ENCODE measurements around the gene TMEM116.
"Not testable (repeated sequence)": the region's sequence is repeated elsewhere in the genome, so short reads cannot be mapped to it uniquely, and the experiment has no call there.

TMEM116 gene

DNA sequence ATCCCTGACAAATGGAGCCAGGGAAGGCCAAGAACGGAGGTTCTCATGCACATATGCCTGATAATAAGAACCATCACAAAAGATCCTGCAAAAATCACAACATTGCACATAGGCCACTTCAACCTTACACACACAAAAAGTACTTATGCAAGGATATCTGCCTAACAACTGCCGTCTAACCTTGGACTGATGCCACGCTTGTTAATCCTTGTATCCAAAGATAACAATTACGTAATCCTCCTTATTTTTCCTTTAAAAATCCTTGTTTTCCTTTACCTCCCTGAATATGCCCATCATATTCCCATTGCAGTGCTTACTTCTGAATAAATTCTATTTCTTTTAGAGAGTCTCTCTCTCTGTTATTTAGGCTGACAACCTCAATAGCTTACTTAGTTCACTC is 59.5 kb downstream of the TMEM116 start:
- no peaks in the 10 kb centered on the region for H3K9me2 ChIP-seq (ENCODE audit: low read depth, low read length)
- H3K36me3 ChIP-seq (ENCODE audit: insufficient read depth, low read length), result peaks cover 17% of the 10 kb centered on the region
- H3K9me3 ChIP-seq (ENCODE audit: low read length), result peaks cover 19% of the 10 kb centered on the region
- H3F3A ChIP-seq (ENCODE audit: insufficient read depth, low read length), result no peaks in the 10 kb centered on the region
- TF ChIP-seq, protein P1, sequence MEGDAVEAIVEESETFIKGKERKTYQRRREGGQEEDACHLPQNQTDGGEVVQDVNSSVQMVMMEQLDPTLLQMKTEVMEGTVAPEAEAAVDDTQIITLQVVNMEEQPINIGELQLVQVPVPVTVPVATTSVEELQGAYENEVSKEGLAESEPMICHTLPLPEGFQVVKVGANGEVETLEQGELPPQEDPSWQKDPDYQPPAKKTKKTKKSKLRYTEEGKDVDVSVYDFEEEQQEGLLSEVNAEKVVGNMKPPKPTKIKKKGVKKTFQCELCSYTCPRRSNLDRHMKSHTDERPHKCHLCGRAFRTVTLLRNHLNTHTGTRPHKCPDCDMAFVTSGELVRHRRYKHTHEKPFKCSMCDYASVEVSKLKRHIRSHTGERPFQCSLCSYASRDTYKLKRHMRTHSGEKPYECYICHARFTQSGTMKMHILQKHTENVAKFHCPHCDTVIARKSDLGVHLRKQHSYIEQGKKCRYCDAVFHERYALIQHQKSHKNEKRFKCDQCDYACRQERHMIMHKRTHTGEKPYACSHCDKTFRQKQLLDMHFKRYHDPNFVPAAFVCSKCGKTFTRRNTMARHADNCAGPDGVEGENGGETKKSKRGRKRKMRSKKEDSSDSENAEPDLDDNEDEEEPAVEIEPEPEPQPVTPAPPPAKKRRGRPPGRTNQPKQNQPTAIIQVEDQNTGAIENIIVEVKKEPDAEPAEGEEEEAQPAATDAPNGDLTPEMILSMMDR (IDR thresholded peaks at IDR 0.05; ENCODE audit: low read length), result no peak
- TF ChIP-seq EZH2 (IDR thresholded peaks at IDR 0.05; ENCODE audit: borderline replicate concordance, low read length), result no peak
- no peak overlapping the region for H2AFZ ChIP-seq (ENCODE audit: low read length)
- no peaks in the 10 kb centered on the region for H4K20me1 ChIP-seq (ENCODE audit: insufficient read depth, low read length)
- no peak overlapping the region for H3K9ac ChIP-seq (ENCODE audit: low read length)
- H3K4me2 ChIP-seq (ENCODE audit: low read length), result no peak overlapping the region
- H3K27ac ChIP-seq (ENCODE audit: low read depth, low read length, poor library complexity, severe bottlenecking), result no peak overlapping the region
- no peaks in the 10 kb centered on the region for H3K27me3 ChIP-seq (ENCODE audit: insufficient read depth, low read length)
- H3K79me2 ChIP-seq (ENCODE audit: insufficient read depth, low read length), result no peaks in the 10 kb centered on the region
- H3K4me3 ChIP-seq (ENCODE audit: low read depth, low read length, poor library complexity, severe bottlenecking), result no peak overlapping the region
- no peaks in the 10 kb centered on the region for H3K4me1 ChIP-seq (ENCODE audit: insufficient read depth, low read length, severe bottlenecking)

- peaks cover 19% of the 10 kb centered on the region for H3K9me3 ChIP-seq (ENCODE audit: low read length)
- not testable (repeated sequence) for H3K4me3 ChIP-seq (ENCODE audit: low read depth, low read length, poor library complexity, severe bottlenecking); H3K79me2 ChIP-seq (ENCODE audit: insufficient read depth, low read length); H3K9ac ChIP-seq (ENCODE audit: low read length); H3K27ac ChIP-seq (ENCODE audit: low read depth, low read length, poor library complexity, severe bottlenecking); H3K4me2 ChIP-seq (ENCODE audit: low read length); H3K27me3 ChIP-seq (ENCODE audit: insufficient read depth, low read length); H3F3A ChIP-seq (ENCODE audit: insufficient read depth, low read length); H2AFZ ChIP-seq (ENCODE audit: low read length); H3K9me2 ChIP-seq (ENCODE audit: low read depth, low read length); H4K20me1 ChIP-seq (ENCODE audit: insufficient read depth, low read length)
- H3K4me1 ChIP-seq (ENCODE audit: insufficient read depth, low read length, severe bottlenecking), result peaks cover 12% of the 10 kb centered on the region
- peaks cover 17% of the 10 kb centered on the region for H3K36me3 ChIP-seq (ENCODE audit: insufficient read depth, low read length)
Measured at GRCh38 chr12:111952084-111952787, 60.7 kb downstream of the TMEM116 start.

DNA sequence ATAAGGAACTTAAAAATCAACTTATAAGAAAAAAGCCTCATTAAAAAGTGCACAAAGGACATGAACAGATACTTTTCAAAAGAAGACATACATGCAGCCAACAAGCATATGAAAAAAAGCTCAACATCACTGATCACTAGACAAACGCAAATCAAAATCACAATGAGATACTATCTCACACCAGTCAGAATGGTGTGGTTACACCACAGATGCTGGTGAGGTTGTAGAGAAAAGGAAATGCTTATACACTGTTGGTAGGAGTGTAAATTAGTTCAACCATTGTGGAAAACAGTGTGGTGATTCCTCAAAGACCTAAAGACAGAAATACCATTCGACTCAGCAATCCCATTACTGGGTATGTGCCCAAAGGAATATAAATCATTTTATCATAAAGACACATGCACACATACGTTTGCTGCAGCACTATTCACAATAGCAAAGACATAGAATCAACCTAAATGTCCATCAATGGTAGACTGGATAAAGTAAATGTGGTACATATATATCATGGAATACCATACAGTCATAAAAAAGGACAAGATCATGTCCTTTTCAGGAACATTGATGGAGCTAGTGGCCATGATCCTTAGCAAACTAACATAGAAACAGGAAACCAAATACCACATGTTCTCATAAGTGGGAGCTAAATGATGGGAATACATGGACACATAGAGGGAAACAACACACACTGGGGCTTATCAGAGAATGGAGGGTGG is 61.8 kb downstream of the TMEM116 start:
- H3K9me2 ChIP-seq (ENCODE audit: low read depth, low read length); H3K4me2 ChIP-seq (ENCODE audit: low read length); H3K27ac ChIP-seq (ENCODE audit: low read depth, low read length, poor library complexity, severe bottlenecking); H4K20me1 ChIP-seq (ENCODE audit: insufficient read depth, low read length); H3K79me2 ChIP-seq (ENCODE audit: insufficient read depth, low read length); H3K9ac ChIP-seq (ENCODE audit: low read length); H3K4me3 ChIP-seq (ENCODE audit: low read depth, low read length, poor library complexity, severe bottlenecking); H3K27me3 ChIP-seq (ENCODE audit: insufficient read depth, low read length); H2AFZ ChIP-seq (ENCODE audit: low read length); H3F3A ChIP-seq (ENCODE audit: insufficient read depth, low read length): not testable (repeated sequence)
- Histone ChIP-seq H3K36me3 (ENCODE audit: insufficient read depth, low read length) (peaks cover 16% of the 10 kb centered on the region), H3K4me1 (ENCODE audit: insufficient read depth, low read length, severe bottlenecking) (peaks cover 14% of the 10 kb centered on the region), H3K9me3 (ENCODE audit: low read length) (peaks cover 19% of the 10 kb centered on the region)

DNA sequence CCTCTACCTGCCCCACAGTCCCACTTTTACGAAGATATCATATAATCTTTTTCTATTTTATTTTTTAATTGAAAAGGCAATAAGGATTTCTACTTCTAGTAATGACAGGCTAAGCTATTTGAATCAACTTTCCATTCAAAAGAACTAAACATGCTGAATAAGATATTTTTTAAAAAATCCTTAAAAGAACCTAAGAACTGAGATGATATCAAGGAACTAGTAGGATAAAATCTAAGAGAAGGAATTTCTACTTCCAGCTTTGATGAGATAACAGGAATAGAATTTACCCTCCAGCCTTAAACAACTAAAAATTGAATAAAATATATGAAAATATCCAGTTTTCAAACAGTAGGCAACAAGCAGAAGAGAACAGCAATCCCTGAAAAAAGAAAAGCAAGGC is 69.0 kb downstream of the TMEM116 start:
- H3F3A ChIP-seq (ENCODE audit: insufficient read depth, low read length), result no peaks in the 10 kb centered on the region

More for the DNA sequence above, 69.0 kb downstream of the TMEM116 start:
- no peak overlapping the region for H2AFZ ChIP-seq (ENCODE audit: low read length)
- H3K9ac ChIP-seq (ENCODE audit: low read length), result no peak overlapping the region
- no peak overlapping the region for H3K4me3 ChIP-seq (ENCODE audit: low read depth, low read length, poor library complexity, severe bottlenecking)
- no peaks in the 10 kb centered on the region for H4K20me1 ChIP-seq (ENCODE audit: insufficient read depth, low read length)
- no peak overlapping the region for H3K4me2 ChIP-seq (ENCODE audit: low read length)
- no peaks in the 10 kb centered on the region for H3K9me3 ChIP-seq (ENCODE audit: low read length)
- TF ChIP-seq, protein P1 (IDR thresholded peaks at IDR 0.05; ENCODE audit: low read length), result no peak
- TF ChIP-seq EZH2 (IDR thresholded peaks at IDR 0.05; ENCODE audit: borderline replicate concordance, low read length), result no peak
- no peak overlapping the region for H3K27ac ChIP-seq (ENCODE audit: low read depth, low read length, poor library complexity, severe bottlenecking)
- H3K27me3 ChIP-seq (ENCODE audit: insufficient read depth, low read length), result no peaks in the 10 kb centered on the region
- H3K9me2 ChIP-seq (ENCODE audit: low read depth, low read length), result no peaks in the 10 kb centered on the region
- peaks cover 14% of the 10 kb centered on the region for H3K4me1 ChIP-seq (ENCODE audit: insufficient read depth, low read length, severe bottlenecking)
- H3K36me3 ChIP-seq (ENCODE audit: insufficient read depth, low read length), result no peaks in the 10 kb centered on the region
- H3K79me2 ChIP-seq (ENCODE audit: insufficient read depth, low read length), result no peaks in the 10 kb centered on the region
